Activated naive CD8-positive, alpha-beta T cell treated with anti-CD3 and anti-CD28 coated beads, Interleukin-2, amount 50 U/mL, for 24 hours (primary cell): Measurements from ENCODE around the gene ZMIZ1.

Experiments used
- ATAC-seq: fragments of 150-1000 bp; cut with Tn5 transposase; one replicate; pipeline ENCODE4 v1.10.0; 2021
- DNase-seq: peaks from one replicate; pipeline ENCODE4 v3.0.0; 2021
- H3K27ac Mint-ChIP-seq: one replicate; pipeline ENCODE4 v1.8.0; 2021; ENCODE audit warnings: mild to moderate bottlenecking, mixed read lengths
- H3K27me3 Mint-ChIP-seq: one replicate; pipeline ENCODE4 v1.8.0; 2021; ENCODE audit warnings: mixed read lengths
- H3K36me3 Mint-ChIP-seq: one replicate; pipeline ENCODE4 v1.8.0; 2021; ENCODE audit warnings: low read depth, mixed read lengths
- H3K4me1 Mint-ChIP-seq: one replicate; pipeline ENCODE4 v1.8.0; 2021; ENCODE audit warnings: mixed read lengths
- H3K4me3 Mint-ChIP-seq: one replicate; pipeline ENCODE4 v1.8.0; 2021; ENCODE audit warnings: mild to moderate bottlenecking, moderate library complexity, mixed read lengths
- H3K9me3 Mint-ChIP-seq: one replicate; pipeline ENCODE4 v1.8.0; 2021; ENCODE audit warnings: mixed read lengths

The ZMIZ1 gene

DNA sequence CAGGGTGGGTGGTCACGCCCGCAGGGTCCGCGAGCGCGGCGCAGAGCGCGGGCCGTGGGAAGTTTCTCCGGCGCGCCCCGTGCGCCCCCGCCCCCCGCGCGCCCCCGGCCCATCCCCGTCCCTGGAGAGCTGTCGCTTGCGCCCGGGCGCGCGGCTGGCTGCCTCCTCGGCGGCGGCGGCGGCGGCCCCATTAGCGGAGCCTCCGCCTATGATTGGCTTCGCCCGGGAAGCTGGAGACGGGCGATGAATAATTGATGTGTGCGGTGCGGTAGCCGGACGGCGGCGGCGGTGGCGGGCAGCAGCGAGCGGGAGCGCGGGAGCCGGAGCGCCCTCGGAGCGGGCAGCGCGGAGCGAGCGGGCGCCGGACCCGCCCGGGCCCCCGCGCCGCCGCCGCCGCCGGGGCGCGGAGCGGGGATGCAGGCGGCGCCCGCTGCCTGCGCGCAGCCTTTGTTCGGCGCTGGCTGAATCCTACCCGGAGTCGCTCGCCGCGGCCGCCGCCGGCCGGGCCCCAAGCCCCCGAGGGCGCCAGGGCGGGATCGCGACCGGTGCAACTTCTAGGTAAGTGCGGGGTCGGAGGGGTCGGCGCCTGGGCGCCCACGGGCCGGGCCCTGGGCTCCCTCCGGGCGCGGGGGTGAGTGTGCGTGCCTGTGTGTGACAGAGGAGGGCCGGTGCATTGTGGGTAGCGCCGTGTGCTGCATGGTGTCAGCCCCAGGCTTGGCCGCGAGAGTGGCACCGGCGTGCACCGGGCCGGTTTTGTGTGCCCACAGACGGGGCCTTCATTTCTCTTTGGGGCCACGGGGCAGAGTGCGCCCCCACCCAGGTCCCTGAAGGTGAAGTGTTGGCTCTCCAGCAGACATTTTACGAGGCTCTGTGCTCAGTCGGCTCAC lies 174.7 kb downstream of the ZMIZ1 start:
- Mint-ChIP-seq H3K27ac (peak overlapping the region; percentile 89), H3K4me3 (peak overlapping the region; percentile 85), H3K36me3 (peaks cover 10% of the 10 kb centered on the region), H3K9me3 (no peaks in the 10 kb centered on the region), H3K4me1 (peaks cover 63% of the 10 kb centered on the region), H3K27me3 (no peaks in the 10 kb centered on the region)
- DNase-seq = peak; percentile 68
- peak; percentile 48 for ATAC-seq

- Mint-ChIP-seq H3K4me3 (peak overlapping the region; percentile 85), H3K27ac (peak overlapping the region; percentile 89), H3K4me1 (peaks cover 70% of the 10 kb centered on the region), H3K9me3 (no peaks in the 10 kb centered on the region), H3K27me3 (no peaks in the 10 kb centered on the region), H3K36me3 (peaks cover 10% of the 10 kb centered on the region)
- DNase-seq (peak; percentile 12), ATAC-seq (no peak)
Observed at GRCh38 chr10:79244068-79244442, 175.3 kb downstream of the ZMIZ1 start.

DNA sequence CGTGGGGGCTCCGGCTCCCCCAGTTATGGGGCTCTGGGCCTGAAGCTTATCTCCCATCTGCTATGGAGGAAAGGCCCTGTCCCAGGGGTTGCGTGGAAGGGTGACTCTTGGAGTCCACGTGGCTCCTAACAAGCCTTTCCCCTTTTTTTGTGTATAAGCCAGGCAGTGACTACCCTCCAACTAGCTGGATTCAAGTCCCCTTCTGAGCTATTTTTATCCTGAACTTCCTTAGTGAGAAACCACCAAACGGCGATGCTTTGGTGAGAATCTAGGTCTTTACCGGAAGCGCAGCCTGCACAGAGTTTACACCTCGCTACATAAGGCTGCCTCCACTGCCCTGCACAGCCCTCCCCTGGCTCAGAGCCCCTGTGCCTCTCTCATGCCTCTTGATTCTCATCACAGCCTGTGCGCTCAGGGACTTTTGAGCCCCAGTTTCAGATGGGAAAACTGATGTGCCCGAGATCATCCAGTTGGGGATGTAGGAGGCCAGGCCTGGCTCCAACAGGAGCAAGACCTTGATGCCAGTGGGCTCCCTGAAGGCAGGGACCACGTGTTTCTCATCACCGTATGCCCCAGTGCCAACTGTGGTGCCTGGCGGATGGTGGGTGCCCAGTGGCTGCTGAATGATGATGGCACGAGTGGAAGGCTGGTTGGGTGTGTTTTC lies 176.2 kb downstream of the ZMIZ1 start:
- peak; percentile 40 for DNase-seq
- Mint-ChIP-seq H3K4me3 (peak overlapping the region; percentile 85), H3K36me3 (peaks cover 10% of the 10 kb centered on the region), H3K27me3 (no peaks in the 10 kb centered on the region), H3K27ac (peak overlapping the region; percentile 89), H3K4me1 (peaks cover 76% of the 10 kb centered on the region), H3K9me3 (no peaks in the 10 kb centered on the region)
- no peak for ATAC-seq

GRCh38 chr10:79245539-79246208 lies 176.9 kb downstream of the ZMIZ1 start:
- H3K27me3 Mint-ChIP-seq = no peaks in the 10 kb centered on the region
- H3K4me3 Mint-ChIP-seq = peak overlapping the region; percentile 85
- no peak for ATAC-seq
- H3K27ac Mint-ChIP-seq = peak overlapping the region; percentile 89
- H3K4me1 Mint-ChIP-seq = peaks cover 80% of the 10 kb centered on the region
- H3K9me3 Mint-ChIP-seq = no peaks in the 10 kb centered on the region
- peak; percentile 8 for DNase-seq
- H3K36me3 Mint-ChIP-seq = peaks cover 10% of the 10 kb centered on the region

- ATAC-seq = no peak
- H3K27me3 Mint-ChIP-seq = no peaks in the 10 kb centered on the region
- peak overlapping the region; percentile 89 for H3K27ac Mint-ChIP-seq
- H3K9me3 Mint-ChIP-seq = no peaks in the 10 kb centered on the region
- H3K36me3 Mint-ChIP-seq = peaks cover 10% of the 10 kb centered on the region
- peaks cover 80% of the 10 kb centered on the region for H3K4me1 Mint-ChIP-seq
- peak overlapping the region; percentile 85 for H3K4me3 Mint-ChIP-seq
- DNase-seq = no peak
Observed at GRCh38 chr10:79246209-79246581, 177.4 kb downstream of the ZMIZ1 start.

- H3K27ac Mint-ChIP-seq = peak overlapping the region; percentile 93
Observed at GRCh38 chr10:79246606-79247275, 178.0 kb downstream of the ZMIZ1 start.

GRCh38 chr10:79247373-79248137 lies 178.8 kb downstream of the ZMIZ1 start:
- Mint-ChIP-seq H3K4me3 (peak overlapping the region; percentile 72), H3K27ac (peak overlapping the region; percentile 93), H3K27me3 (no peaks in the 10 kb centered on the region), H3K36me3 (peaks cover 10% of the 10 kb centered on the region), H3K4me1 (peaks cover 76% of the 10 kb centered on the region), H3K9me3 (no peaks in the 10 kb centered on the region)
- ATAC-seq (peak; percentile 72), DNase-seq (peak; percentile 40)

More at GRCh38 chr10:79246606-79247275, 178.0 kb downstream of the ZMIZ1 start:
- no peak for ATAC-seq
- Mint-ChIP-seq H3K4me1 (peaks cover 77% of the 10 kb centered on the region), H3K36me3 (peaks cover 10% of the 10 kb centered on the region), H3K27me3 (no peaks in the 10 kb centered on the region), H3K9me3 (no peaks in the 10 kb centered on the region), H3K4me3 (no peak overlapping the region)
- no peak for DNase-seq

GRCh38 chr10:79248341-79249185 lies 179.8 kb downstream of the ZMIZ1 start:
- H3K27ac Mint-ChIP-seq = peak overlapping the region; percentile 93
- H3K9me3 Mint-ChIP-seq = no peaks in the 10 kb centered on the region
- H3K36me3 Mint-ChIP-seq = peaks cover 10% of the 10 kb centered on the region
- ATAC-seq (no peak), DNase-seq (peak; percentile 65)
- peak overlapping the region; percentile 72 for H3K4me3 Mint-ChIP-seq
- no peaks in the 10 kb centered on the region for H3K27me3 Mint-ChIP-seq
- peaks cover 76% of the 10 kb centered on the region for H3K4me1 Mint-ChIP-seq

GRCh38 chr10:79249186-79250121 lies 180.7 kb downstream of the ZMIZ1 start:
- Mint-ChIP-seq H3K4me1 (peaks cover 71% of the 10 kb centered on the region), H3K36me3 (peaks cover 4% of the 10 kb centered on the region), H3K27ac (peak overlapping the region; percentile 93), H3K4me3 (peak overlapping the region; percentile 45), H3K27me3 (no peaks in the 10 kb centered on the region), H3K9me3 (no peaks in the 10 kb centered on the region)
- ATAC-seq = peak; percentile 60
- peak; percentile 35 for DNase-seq

- ATAC-seq = no peak
- H3K27ac Mint-ChIP-seq = peak overlapping the region; percentile 93
Observed at GRCh38 chr10:79250259-79250658, 181.5 kb downstream of the ZMIZ1 start.

DNA sequence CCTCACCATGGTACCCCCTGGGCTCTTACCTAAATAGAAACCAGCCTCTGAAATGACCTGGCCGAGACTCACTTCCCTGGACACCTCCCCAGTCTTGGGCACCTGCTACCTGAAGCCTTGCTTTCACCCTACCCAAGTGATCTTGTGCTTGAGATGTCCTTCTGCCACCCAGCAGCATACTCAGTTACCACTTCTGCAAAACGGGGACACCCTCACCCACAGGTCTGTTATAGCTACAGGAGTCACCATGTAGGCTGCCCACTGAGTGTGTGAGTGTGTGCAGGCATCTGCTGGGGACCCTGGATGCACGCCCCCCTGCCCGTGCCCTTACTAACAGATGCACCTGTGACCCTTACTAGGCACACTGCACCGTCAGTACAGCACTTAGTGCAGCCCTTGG lies 183.7 kb downstream of the ZMIZ1 start:
- H3K4me3 Mint-ChIP-seq = no peak overlapping the region

More at GRCh38 chr10:79250259-79250658, 181.5 kb downstream of the ZMIZ1 start:
- H3K4me1 Mint-ChIP-seq = peaks cover 63% of the 10 kb centered on the region
- peak; percentile 29 for DNase-seq
- H3K4me3 Mint-ChIP-seq = peak overlapping the region; percentile 29
- H3K27me3 Mint-ChIP-seq = no peaks in the 10 kb centered on the region
- no peaks in the 10 kb centered on the region for H3K9me3 Mint-ChIP-seq
- H3K36me3 Mint-ChIP-seq = peaks cover under 1% of the 10 kb centered on the region

GRCh38 chr10:79252971-79253370 lies 184.2 kb downstream of the ZMIZ1 start:
- Mint-ChIP-seq H3K4me3 (no peak overlapping the region), H3K27ac (no peak overlapping the region), H3K27me3 (no peaks in the 10 kb centered on the region), H3K4me1 (peaks cover 42% of the 10 kb centered on the region), H3K9me3 (no peaks in the 10 kb centered on the region), H3K36me3 (no peaks in the 10 kb centered on the region)
- DNase-seq (no peak), ATAC-seq (no peak)

More for the DNA sequence above, 183.7 kb downstream of the ZMIZ1 start:
- DNase-seq = no peak
- H3K27ac Mint-ChIP-seq = no peak overlapping the region
- ATAC-seq = no peak
- H3K27me3 Mint-ChIP-seq = no peaks in the 10 kb centered on the region
- H3K36me3 Mint-ChIP-seq = no peaks in the 10 kb centered on the region
- no peaks in the 10 kb centered on the region for H3K9me3 Mint-ChIP-seq
- H3K4me1 Mint-ChIP-seq = peaks cover 48% of the 10 kb centered on the region
